Stimulated activated CD4-positive, alpha-beta T cell treated with anti-CD3 and anti-CD28 coated beads, Interleukin-4, amount 100 ng/mL, for 4 hours (primary cell): ENCODE data around the gene SLC49A3.
"Not testable (repeated sequence)": the region's sequence is repeated elsewhere in the genome, so short reads cannot be mapped to it uniquely, and the experiment has no call there.

Experiments
- DNase-seq, 2 experiments: peaks; one replicate each; pipeline ENCODE4 v3.0.0-alpha.2; 2020

The SLC49A3 gene

DNA sequence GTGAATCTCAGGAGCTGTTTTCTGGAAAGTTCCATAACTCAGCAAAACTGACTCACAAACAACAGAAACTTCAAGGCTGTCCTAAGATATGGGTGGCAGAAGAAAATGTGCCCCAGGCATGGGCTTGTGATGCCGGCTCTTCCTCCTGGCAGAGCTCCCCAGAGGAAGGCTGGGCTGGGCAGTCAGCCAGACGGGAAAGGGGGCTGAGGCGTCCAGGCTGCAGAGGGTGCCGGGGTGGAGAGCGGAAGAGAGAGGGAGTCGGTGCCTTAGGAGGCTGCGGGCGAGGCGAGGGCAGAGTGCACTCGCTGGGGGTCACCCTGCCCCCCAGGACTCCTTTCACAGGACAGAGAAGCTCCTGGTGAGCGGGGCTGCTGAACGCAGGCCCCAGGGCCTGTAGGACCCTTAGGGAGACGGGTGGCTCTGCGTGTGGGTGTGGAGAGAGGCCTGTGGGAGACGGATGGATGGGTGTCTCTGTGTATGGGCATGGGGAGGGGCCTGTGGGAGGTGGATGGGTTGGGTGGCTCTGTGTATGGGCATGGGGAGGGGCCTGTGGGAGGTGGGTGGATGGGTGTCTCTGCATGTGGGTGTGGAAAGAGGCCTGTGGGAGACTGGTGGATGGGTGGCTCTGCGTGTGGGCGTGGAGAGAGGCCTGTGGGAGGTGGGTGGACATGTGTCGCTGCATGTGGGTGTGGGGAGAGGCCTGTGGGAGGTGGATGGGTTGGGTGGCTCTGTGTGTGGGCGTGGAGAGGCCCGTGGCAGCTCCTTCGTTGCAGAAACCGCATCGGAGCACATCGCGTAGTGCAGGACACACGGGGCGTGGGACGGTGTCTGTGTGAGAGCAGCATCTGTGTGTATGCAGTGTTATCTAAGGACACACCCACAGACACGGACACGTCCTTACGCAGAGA lies 32.6 kb upstream of the SLC49A3 start:
- peak in 1 of 2 experiments; percentile 21 for DNase-seq

DNA sequence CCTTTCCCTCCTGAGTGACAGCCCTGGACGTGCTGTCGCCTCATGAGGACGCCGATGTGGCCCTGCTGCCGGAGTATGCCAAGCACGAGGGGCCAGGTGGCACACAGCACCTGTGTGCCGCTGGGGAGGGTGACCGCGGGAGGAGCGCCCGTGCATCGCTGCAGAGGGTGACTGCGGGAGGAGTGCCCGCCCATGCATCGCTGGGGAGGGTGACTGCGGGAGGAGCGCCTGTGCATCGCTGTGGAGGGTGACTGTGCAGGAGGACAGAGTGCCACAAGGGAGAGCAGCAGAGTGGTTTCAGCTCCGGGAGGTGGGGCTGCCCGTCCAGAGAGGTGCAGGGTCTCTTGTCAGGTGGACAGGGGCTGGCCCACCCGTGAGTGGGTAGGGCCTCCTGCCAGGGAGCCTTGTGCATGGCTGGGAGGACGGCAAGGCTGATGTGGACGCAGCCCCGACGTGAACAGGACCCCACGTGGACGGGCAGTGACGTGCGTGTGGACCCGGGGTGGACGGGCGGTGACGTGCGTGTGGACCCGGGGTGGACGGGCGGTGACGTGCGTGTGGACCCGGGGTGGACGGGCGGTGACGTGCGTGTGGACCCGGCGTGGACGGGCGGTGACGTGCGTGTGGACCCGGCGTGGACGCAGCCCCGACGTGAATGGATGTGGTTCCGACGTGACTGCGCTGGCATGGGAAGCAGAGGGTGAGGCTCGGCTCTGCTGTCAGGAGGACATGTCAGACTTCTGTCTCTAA lies 31.3 kb upstream of the SLC49A3 start:
- DNase-seq, result no peak

DNA sequence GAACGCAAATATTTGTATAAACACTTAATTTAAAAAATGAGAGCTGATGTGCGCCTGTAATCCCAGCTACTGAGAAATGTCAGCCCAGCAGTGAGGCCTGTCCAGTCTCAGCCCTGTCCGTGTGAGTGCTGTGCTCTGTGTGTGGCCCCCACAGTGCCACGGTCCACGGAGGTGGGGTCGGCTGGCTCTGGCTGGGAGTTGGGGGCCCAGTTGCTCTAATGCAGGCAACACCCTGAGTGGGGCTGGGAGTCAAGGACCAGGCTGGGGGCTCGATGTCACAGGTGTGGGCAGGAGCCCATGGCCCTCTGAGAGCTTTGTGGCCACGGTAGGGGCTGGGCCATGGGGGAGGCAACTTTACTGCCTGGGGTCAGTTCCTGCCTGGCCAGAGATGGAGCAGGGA lies 29.5 kb upstream of the SLC49A3 start:
- DNase-seq, result no peak

DNA sequence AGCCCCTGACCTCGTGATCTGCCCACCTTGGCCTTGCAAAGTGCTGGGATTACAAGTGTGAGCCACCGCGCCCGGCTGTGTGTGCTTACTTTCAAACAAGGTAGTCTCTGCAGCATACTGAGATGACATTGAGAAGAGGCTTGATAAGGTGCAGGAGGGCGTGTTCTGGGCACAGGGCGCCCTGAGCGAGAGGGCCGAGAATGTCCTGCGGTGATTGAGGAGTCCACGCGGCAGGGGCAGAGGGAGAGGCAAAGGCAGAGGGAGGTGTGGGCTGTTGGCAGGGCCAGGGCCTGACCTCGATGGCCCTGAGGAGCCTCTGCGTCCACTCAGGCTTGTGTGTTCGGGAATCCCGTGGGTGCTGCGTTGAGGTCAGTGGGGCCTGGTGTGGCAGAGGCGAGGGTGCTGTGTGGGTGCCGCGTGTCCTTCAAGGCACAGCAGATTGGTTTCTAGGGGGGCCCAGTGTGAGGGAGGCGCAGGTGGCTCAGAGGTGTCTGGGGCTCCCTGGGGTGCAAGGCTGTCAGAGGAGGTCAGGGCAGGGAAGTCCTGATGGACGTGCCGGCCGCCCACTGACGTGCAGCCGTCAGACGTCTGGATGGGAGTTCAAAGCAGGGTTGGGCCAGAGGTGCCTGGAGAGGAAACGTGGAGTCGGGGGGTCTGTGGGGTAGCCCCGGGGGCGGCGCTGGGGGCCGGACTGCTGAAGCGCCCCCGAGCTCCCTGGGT lies 28.8 kb upstream of the SLC49A3 start:
- no peak for DNase-seq

DNA sequence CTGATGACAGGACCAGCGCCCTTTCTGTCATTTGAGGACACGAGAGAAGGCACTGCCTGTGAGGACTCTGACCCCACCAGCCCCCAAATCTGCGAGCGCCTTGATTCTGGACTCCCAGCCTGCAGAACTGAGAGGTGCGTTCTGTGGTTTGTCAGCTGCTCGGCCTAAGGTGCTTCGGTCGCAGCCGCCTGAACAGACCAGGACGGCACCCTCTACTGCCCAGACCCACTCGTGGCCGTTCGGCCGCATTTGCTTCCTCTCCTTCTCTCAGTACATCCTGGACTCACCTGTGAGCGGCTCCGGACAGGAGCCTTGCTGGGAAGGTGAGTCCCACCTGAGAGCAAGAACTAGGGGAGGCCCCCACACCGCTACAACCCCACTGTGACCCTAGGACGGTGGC lies 25.1 kb upstream of the SLC49A3 start:
- no peak for DNase-seq

DNA sequence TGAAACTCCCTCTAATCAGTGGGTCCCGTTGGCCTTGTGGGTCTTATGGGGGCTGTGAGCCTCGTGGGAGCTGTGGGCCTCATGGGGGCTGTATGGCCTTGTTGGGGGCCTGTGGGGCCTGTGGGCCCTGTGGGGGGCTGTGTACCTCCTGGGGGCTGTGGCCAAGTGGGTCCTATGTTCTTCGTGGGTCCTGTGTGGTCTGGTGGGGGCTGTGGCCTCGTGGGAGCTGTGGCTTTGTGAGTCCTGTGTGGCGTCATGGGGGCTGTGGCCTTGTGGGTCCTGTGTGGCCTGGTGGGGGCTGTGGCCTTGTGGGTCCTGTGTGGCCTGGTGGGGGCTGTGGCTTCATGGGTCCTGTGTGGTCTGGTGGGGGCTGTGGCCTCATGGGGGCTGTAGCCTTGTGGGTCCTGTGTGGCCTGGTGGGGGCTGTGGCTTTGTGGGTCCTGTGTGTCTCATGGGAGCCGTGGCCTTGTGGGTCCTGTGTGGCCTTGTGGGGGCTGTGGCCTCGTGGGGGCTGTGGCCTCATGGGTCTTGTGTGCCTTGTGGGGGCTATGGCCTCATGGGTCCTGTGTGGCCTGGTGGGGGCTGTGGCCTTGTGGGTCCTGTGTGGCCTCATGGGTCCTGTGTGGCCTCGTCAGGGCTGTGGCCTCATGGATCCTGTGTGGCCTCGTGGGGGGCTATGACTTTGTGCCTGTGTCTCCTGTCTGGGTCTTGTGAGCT lies 24.1 kb upstream of the SLC49A3 start:
- DNase-seq, result no peak

DNA sequence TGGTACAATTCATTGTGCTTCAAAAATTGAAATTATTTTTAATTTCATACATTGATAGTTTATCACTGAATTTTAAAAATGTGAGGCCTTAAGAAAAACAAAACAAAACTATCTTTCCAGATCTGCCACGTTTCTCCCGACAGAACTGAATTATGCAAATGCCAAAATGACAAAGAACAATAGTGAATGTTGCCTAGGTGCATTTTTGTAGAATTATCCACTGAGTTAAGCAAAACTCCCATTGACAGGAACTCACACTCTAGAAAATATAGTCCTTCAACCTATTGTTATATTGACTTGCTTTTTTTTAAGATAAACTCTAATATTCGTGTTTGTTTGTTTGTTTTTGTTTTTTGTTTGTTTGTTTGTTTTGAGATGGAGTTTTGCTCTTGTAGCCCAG lies 23.1 kb upstream of the SLC49A3 start:
- no peak for DNase-seq

DNA sequence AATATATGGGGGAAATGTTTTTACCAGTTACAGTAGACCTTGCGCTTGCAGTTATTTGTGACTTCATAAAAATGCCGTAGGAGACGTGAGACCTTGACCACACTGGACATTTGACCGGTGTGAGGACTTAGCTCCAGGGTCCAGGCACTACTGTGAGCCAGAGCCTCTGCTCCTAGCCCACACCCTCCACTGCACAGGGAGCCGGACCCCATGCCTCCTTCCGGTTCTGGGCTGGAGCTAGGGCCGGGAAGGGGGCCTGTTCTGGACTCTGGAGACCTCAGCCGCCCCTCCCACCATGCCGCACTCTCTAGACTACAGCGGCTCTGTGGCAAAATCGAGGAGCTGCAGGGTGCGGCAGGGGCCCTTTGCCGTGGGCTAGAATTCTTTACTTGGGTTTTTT lies 22.0 kb upstream of the SLC49A3 start:
- DNase-seq, result no peak

DNA sequence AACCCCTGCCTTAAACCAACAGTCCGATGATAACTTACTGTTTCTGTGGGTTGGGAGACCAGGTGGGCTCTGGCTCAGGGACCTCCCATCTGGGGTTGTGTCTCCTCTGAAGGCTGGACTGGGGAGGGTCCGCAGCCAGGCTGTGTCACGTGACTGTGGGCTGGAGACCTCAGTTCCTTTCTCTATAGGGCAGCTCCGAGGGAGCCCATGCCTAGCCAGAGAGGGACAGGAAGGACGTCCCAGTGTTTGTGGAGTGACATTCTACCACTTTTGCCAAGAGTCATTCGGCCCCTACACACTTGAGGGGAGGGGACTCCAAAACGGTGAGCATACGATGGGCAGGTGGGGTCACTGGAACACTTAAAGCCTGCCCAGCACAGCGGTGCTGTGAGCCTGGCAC lies 21.2 kb upstream of the SLC49A3 start:
- no peak for DNase-seq

DNA sequence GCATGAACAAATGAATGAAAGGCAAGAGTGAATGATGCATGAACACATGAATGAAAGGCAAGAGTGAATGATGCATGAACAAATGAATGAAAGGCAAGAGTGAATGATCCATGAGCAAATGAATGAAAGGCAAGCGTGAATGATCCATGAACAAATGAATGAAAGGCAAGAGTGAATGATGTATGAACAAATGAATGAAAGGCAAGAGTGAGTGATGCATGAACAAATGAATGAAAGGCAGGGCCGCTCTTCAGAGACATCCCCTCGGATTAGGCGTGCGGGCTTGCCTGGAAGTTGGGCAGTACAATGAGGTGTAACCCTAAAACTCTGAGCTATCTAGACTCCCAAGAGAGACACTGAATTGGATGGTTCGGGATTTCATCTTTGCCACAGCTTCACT lies 20.4 kb upstream of the SLC49A3 start:
- DNase-seq, result no peak

DNA sequence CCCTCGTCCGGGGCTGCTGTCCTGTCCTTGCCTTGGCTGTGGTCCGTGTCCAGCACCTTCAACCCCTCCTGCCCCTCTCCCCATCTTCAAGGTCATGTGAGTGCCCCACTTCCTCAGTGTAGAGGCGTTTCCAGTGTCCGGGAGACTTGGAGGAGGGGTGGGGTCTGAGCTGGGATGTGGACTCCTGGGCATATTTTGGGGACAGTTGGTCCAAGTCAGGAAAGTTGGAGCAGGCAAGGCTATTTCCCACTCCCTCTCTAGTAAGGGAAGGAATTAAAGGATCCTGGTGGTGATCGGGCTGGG lies 19.6 kb upstream of the SLC49A3 start:
- DNase-seq, result no peak

DNA sequence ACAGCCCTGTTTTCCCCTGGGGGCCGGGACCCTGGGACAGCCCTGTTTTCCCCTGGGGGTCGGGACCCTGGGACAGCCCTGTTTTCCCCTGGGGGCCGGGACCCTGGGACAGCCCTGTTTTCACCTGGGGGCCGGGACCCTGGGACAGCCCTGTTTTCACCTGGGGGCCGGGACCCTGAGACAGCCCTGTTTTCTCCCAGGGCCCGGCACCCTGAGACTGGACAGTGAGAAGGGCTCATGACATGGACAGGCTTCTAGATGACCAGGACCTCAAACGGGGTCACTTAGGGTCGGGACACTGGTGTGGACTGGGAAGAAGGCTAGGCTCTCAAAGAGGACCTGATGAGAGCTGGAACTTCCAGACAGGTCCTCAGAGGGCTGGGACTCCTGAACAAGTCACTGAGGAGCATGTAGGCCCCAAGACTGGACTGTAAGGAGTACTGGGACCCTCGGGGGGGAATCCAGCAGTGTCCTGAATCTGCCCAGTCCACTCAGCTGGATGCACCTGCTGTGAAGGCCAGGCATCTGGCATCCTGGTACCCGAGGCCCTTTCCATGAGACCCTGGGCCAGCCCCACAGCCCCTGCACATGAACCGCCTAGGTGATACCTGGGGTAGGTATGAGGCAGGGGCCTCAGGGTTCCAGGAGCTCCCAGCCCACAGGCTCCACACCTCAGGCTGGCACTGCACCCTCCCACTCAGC lies 19.1 kb upstream of the SLC49A3 start:
- no peak for DNase-seq

DNA sequence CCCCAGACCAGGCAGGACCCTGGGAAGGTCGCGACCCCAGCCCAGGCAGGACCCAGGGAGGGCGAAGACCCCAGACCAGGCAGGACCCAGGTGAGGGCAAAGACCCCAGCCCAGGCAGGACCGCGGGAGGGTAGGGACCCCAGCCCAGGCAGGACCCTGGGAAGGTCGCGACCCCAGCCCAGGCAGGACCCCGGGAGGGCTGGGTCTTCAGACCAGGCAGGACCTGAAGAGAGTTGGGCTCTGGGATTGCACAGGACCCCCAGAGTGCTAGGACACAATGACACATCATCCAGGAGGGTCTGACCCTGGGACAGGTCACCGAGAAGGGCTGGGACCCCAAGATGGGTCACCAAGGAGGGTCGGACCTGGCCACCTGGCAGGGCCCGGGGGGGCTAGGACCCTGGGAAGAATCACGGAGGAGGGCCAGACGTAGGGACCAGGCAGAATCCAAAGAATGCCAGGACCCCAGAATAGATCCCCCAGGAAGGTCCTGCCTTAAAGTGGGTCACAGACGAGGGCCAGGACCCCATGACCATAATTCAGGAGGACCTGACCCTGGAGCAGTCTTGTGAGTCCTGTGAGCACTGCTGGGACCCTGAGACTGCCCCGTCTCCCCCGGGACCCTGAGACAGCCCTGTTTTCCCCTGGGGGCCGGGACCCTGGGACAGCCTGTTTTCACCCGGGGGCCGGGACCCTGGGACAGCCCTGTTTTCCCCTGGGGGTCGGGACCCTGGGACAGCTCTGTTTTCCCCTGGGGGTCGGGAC lies 18.1 kb upstream of the SLC49A3 start:
- DNase-seq, result no peak

DNA sequence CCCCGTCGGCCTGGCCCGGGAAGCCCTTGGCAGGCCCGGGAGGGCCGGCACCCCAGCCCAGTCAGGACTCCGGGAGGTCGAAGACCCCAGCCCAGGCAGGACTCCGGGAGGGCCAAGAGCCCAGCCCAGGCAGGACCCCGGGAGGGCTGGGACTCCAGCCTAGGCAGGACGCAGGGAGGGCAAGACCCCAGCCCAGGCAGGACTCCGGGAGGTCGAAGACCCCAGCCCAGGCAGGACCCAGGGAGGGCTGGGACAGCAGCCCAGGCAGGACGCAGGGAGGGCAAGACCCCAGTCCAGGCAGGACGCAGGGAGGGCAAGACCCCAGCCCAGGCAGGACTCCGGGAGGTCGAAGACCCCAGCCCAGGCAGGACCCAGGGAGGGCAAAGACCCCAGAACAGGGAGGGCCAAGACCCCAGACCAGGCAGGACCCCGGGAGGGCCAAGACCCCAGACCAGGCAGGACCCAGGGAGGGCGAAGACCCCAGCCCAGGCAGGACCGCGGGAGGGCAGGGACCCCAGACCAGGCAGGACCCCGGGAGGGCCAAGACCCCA lies 17.2 kb upstream of the SLC49A3 start:
- DNase-seq, result not testable (repeated sequence)

DNA sequence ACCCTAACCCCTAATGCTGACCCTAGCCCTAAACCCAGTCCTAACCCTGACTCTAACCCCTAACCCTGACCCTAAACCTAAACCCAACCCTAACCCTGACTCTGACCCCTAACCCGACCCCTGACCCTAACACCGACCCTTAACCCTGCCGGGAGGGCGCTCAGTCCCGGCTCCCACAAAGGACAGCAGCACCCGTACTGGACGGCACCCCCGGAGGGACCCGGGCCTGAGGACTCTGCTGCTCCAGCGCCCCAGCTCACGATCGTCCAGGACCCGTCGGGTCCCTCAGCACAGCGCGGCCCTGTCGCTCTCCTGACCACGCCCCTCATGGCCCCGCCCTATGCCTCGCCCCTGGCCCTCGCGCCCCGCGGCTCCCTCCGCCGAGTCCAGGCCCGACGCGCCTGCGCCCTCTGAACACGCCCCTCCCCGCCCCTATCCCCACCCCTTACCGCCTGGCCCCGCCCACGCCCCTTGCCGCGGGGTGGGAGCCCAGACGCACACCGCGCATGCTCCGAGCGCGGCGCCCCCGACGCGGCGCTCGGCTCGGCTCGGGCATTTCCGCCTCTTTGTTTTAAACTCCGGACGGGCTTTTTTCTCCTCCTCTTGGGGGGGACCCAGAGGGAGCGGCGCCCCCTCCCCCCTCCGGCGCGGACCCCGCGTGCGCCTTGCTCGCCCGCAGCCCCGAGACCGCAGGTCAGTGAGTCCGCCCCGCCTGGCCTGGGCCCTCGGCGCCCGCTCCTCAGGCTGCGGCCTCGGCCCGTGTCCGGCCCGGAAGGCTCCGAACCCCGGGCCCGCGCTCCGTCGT lies 16.5 kb upstream of the SLC49A3 start, which contains the start of gene PCGF3:
PCGF3 (plus strand) TSS at position 555 of the 805 bp plus-strand sequence. CDS start 27,849 bp downstream, outside the sequence.
- peak; percentile 94 to 98 for DNase-seq

DNA sequence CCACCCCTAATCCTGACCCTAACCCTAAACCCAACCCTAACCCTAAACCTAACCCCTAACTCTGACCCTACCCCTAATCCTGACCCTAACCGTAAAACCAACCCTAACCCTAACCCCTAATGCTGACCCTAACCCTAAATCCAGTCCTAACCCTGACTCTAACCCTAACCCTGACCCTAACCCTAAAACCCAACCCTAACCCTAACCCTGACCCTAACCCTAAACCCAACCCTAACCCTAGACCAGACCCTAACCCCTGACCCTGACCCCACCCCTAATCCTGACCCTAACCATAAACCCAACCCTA lies 16.0 kb upstream of the SLC49A3 start:
- DNase-seq, result no peak

DNA sequence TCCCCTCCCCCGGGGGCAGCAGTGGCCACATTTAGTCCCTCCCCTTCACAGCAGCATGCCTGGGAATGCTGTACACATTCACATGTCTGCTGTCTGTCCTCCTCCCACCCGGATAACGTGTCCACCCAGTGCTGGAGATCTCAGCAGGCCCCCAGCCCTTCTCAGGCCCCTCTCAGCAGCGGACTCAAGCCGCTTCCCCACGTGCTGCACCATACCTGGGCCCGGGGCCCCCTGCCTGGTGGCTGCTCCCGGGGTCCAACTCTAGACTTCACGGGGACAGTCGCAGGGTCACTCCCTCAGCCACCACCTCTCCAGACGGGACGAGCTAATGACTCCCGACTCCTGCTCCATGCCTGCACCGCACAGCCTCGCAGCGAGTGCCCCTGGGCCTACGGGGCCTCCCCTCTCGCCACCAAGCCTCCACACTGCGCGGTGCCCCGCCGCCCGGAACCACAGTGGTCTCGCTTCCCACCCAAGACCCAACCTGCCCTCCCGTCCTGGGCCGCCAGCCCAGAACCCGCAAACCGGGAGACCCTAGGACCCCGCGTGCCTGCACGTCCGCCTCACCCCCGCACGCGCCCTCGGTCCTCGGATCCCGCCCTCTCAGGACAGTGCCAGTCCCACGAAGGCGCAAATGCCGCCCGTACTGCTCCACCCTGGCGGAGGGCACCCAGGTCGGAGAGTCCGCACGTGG lies 15.4 kb upstream of the SLC49A3 start:
- no peak for DNase-seq

DNA sequence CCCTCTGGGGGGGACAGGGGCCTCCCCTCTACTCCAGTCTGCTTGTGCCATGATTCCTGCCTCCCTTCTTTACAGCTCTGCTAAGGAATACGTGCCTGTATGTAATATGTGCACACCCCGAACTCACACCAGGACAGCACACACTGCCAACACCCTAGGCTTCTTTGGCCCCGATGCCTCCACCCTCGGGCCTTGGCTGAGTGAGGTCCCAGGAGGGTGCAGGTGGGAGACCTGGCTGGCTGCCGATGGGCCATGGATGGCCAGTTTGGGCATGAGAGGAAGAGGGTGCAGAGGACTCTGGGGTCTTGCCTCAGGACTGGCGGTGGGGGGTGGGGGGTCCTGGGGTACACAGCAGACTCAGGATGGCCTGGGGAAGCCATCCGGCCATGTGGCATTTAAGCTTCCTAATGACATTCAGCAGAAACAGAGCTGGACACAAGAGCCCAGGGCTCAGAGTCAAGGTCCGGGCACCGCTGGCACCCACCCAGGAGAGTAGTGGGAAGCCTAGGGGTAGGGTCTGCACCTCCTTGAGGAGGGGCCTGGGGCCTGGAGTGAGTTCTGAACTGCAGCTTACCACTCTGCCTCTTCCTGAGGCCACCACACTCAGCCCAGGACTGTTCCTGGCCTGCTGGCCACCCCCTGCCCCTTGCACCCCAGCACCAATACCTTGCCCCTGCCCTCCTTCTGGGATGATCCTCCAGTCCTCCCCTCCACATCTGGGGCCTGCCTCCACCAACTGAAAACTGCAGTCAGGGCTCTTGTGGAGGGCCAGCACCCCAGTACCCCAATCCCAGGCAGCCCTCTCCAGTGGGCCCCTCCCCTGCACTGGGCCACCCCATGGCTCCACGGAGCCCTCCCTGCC lies 14.6 kb upstream of the SLC49A3 start:
- DNase-seq, result no peak

DNA sequence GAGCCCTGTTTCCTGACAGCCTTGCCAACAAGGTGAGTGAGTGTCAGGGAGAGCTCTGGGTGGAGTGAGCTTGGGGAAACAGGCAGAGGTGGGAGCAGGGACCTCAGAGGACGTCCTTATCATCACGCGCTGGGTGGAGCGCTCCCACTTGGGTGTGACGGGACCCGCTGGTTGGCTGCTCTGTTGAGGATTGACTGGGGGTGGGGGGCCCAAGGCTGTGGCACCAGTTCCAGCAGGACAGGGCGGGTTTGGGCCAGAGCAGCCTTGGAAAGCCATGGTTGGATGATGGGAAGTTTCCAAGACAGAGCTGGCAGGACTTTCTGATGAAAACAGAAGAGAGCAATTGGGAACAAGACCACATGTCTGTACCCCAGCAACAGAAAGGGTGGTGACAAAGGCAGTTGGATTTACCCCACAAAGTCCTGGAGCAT lies 13.7 kb upstream of the SLC49A3 start:
- DNase-seq, result no peak
